MM.1S (cell line): ENCODE data around the gene CACNA1D.

Source experiments
- DNase-seq: peaks from one replicate; pipeline ENCODE4 v3.0.0-alpha.2; 2015
- H2AFZ ChIP-seq: fragments of 300-600 bp; sonication (generic); 2 replicates; pipeline ENCODE4 v1.6.0; 2016; ENCODE audit warnings: antibody characterized with exemption, low read length
- H3F3A ChIP-seq: fragments of 300-600 bp; sonication (generic); 2 replicates; pipeline ENCODE4 v1.6.1; 2016; ENCODE audit warnings: mild to moderate bottlenecking, antibody characterized with exemption, low read length, moderate library complexity, mixed read lengths; ENCODE audit not compliant: insufficient read depth
- H3K27ac ChIP-seq: fragments of 300-600 bp; sonication (generic); 2 replicates; pipeline ENCODE4 v1.5.1; 2016; ENCODE audit warnings: mild to moderate bottlenecking, low read length
- H3K27me3 ChIP-seq: fragments of 300-600 bp; sonication (generic); replicated peaks from 2 replicates; pipeline ENCODE4 v1.6.0; 2016; ENCODE audit warnings: low read length; ENCODE audit not compliant: insufficient read depth
- H3K36me3 ChIP-seq: fragments of 300-600 bp; sonication (generic); replicated peaks from 2 replicates; pipeline ENCODE4 v1.6.1; 2016; ENCODE audit warnings: mild to moderate bottlenecking, low read length, mixed read lengths; ENCODE audit not compliant: insufficient read depth
- H3K4me1 ChIP-seq: fragments of 300-600 bp; sonication (generic); 2 replicates; pipeline ENCODE4 v1.6.1; 2016; ENCODE audit warnings: low read length, mixed read lengths
- H3K4me2 ChIP-seq: fragments of 300-600 bp; sonication (generic); 2 replicates; pipeline ENCODE4 v1.6.0; 2016; ENCODE audit warnings: low read depth, low read length
- H3K4me3 ChIP-seq: fragments of 300-600 bp; sonication (generic); 2 replicates; pipeline ENCODE4 v1.5.1; 2016; ENCODE audit warnings: low read length, mixed read lengths
- H3K79me2 ChIP-seq: fragments of 300-600 bp; sonication (generic); 2 replicates; pipeline ENCODE4 v1.6.1; 2016; ENCODE audit warnings: mixed run types, low read length, mixed read lengths
- H3K9ac ChIP-seq: fragments of 300-600 bp; sonication (generic); 2 replicates; pipeline ENCODE4 v1.6.1; 2016; ENCODE audit warnings: low read length, mixed read lengths
- H3K9me2 ChIP-seq: fragments of 300-600 bp; sonication (generic); replicated peaks from 2 replicates; pipeline ENCODE4 v1.6.1; 2016; ENCODE audit warnings: mild to moderate bottlenecking, low read length, mixed read lengths; ENCODE audit not compliant: insufficient read depth
- H3K9me3 ChIP-seq: fragments of 300-600 bp; sonication (generic); replicated peaks from 2 replicates; pipeline ENCODE4 v1.6.1; 2016; ENCODE audit warnings: mild to moderate bottlenecking, low read length, mixed read lengths; ENCODE audit not compliant: insufficient read depth
- H4K20me1 ChIP-seq: fragments of 300-600 bp; sonication (generic); 2 replicates; pipeline ENCODE4 v1.6.1; 2016; ENCODE audit warnings: mild to moderate bottlenecking, low read length, moderate library complexity, mixed read lengths; ENCODE audit not compliant: insufficient read depth
- CTCF ChIP-seq: fragments of 300-600 bp; sonication (generic); IDR thresholded peaks from 2 replicates; pipeline ENCODE4 v1.5.1; 2016; ENCODE audit warnings: antibody characterized with exemption, low read length, mixed read lengths
- EZH2 ChIP-seq: fragments of 300-600 bp; sonication (generic); optimal IDR thresholded peaks from 2 replicates; pipeline ENCODE3; 2017; ENCODE audit warnings: low read depth, mild to moderate bottlenecking, antibody characterized with exemption, low read length, mixed read lengths
- EZH2phosphoT487 ChIP-seq: fragments of 300-600 bp; sonication (generic); IDR thresholded peaks from 2 replicates; pipeline ENCODE4 v1.6.1; 2018; ENCODE audit warnings: antibody characterized with exemption, low read length

CACNA1D gene

GRCh38 chr3:53642211-53642610 is 147.8 kb downstream of the CACNA1D start:
- Histone ChIP-seq H2AFZ (no peak overlapping the region), H3K4me3 (no peak overlapping the region), H3K79me2 (no peaks in the 10 kb centered on the region), H3K9ac (no peak overlapping the region), H3K4me2 (no peak overlapping the region), H4K20me1 (no peaks in the 10 kb centered on the region), H3K4me1 (no peaks in the 10 kb centered on the region), H3F3A (no peaks in the 10 kb centered on the region), H3K36me3 (no peaks in the 10 kb centered on the region), H3K9me2 (no peaks in the 10 kb centered on the region), H3K27ac (no peak overlapping the region), H3K9me3 (no peaks in the 10 kb centered on the region), H3K27me3 (no peaks in the 10 kb centered on the region)
- no peak for TF ChIP-seq EZH2
- no peak for DNase-seq

- no peak overlapping the region for H3K27ac ChIP-seq
- no peak overlapping the region for H3K9ac ChIP-seq
- no peaks in the 10 kb centered on the region for H3K9me3 ChIP-seq
- no peaks in the 10 kb centered on the region for H4K20me1 ChIP-seq
- no peaks in the 10 kb centered on the region for H3K9me2 ChIP-seq
- no peak for DNase-seq
- H3K4me3 ChIP-seq, result no peak overlapping the region
- no peaks in the 10 kb centered on the region for H3K4me1 ChIP-seq
- TF ChIP-seq CTCF, result no peak
- no peak for TF ChIP-seq EZH2
- TF ChIP-seq EZH2phosphoT487, result no peak
- no peak overlapping the region for H3K4me2 ChIP-seq
- H2AFZ ChIP-seq, result no peak overlapping the region
- H3K79me2 ChIP-seq, result no peaks in the 10 kb centered on the region
- H3K27me3 ChIP-seq, result no peaks in the 10 kb centered on the region
- H3F3A ChIP-seq, result no peaks in the 10 kb centered on the region
- H3K36me3 ChIP-seq, result no peaks in the 10 kb centered on the region
These were observed 149.3 kb downstream of the CACNA1D start for GRCh38 chr3:53643757-53644156.

GRCh38 chr3:53645754-53646153 is 151.3 kb downstream of the CACNA1D start:
- no peak for TF ChIP-seq EZH2phosphoT487
- TF ChIP-seq EZH2, result no peak
- no peak for TF ChIP-seq CTCF
- H3K27ac ChIP-seq, result no peak overlapping the region

GRCh38 chr3:53646723-53647122 is 152.3 kb downstream of the CACNA1D start:
- no peaks in the 10 kb centered on the region for H3F3A ChIP-seq
- no peaks in the 10 kb centered on the region for H4K20me1 ChIP-seq
- no peaks in the 10 kb centered on the region for H3K4me1 ChIP-seq
- no peaks in the 10 kb centered on the region for H3K36me3 ChIP-seq
- no peak for DNase-seq
- H2AFZ ChIP-seq, result no peak overlapping the region
- H3K9me2 ChIP-seq, result no peaks in the 10 kb centered on the region
- TF ChIP-seq EZH2phosphoT487 (no peak), CTCF (no peak), EZH2 (no peak)
- H3K9ac ChIP-seq, result no peak overlapping the region
- no peaks in the 10 kb centered on the region for H3K27me3 ChIP-seq
- no peak overlapping the region for H3K27ac ChIP-seq
- H3K9me3 ChIP-seq, result no peaks in the 10 kb centered on the region
- no peaks in the 10 kb centered on the region for H3K79me2 ChIP-seq
- no peak overlapping the region for H3K4me2 ChIP-seq
- H3K4me3 ChIP-seq, result no peak overlapping the region

More at GRCh38 chr3:53645754-53646153, 151.3 kb downstream of the CACNA1D start:
- no peak overlapping the region for H3K9ac ChIP-seq
- H3K4me2 ChIP-seq, result no peak overlapping the region
- no peak overlapping the region for H2AFZ ChIP-seq
- no peaks in the 10 kb centered on the region for H3K9me3 ChIP-seq
- no peak overlapping the region for H3K4me3 ChIP-seq
- no peaks in the 10 kb centered on the region for H3K9me2 ChIP-seq
- no peaks in the 10 kb centered on the region for H3K36me3 ChIP-seq
- H3K27me3 ChIP-seq, result no peaks in the 10 kb centered on the region
- H3K79me2 ChIP-seq, result no peaks in the 10 kb centered on the region
- no peaks in the 10 kb centered on the region for H4K20me1 ChIP-seq
- no peaks in the 10 kb centered on the region for H3F3A ChIP-seq
- DNase-seq, result no peak
- H3K4me1 ChIP-seq, result no peaks in the 10 kb centered on the region
